ENCODE results near the gene TRPC1.
A peak's percentile ranks its signal among the peaks of the same experiment; 100 is the strongest.

TRPC1 gene

DNA sequence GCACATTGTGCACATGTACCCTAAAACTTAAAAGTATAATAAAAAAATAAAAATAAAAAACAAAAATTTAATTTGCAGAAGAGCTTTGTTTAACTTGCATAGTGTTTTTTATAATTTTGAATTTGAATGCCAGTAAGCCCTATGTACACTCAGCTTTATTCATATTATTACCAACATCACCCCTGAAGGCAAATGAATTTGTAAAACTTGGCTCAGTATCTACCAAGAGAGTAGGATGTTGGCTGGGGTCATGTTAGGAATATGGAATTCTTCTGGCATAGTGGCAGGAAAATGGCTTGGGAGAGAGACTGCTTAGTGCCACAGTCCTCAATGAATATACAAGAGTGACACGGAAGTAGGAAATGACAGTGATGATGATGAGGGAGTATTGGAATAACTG, 30.7 kb downstream of the TRPC1 start:
- no peak for DNase-seq (ENCODE audit: low spot score)

DNA sequence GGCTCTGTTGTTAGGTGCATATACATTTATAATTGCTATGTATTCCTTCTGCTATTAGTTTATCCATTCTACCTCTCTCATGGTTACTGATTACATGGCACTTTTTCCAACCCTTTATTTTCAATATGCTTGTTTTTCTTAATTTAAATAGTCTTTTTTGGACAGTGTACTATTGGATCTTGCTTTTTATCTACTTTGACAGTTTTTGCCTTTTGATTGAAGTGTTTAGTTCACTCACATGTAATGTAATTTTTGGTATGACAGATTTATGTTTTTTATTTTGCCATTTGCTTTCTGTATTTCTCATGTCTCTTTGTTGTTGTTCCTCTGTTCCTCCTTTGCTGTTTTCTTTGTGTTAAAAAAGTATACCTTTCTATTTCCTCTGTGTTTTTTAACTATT, 44.5 kb downstream of the TRPC1 start:
- DNase-seq (ENCODE audit: low spot score): no peak

DNA sequence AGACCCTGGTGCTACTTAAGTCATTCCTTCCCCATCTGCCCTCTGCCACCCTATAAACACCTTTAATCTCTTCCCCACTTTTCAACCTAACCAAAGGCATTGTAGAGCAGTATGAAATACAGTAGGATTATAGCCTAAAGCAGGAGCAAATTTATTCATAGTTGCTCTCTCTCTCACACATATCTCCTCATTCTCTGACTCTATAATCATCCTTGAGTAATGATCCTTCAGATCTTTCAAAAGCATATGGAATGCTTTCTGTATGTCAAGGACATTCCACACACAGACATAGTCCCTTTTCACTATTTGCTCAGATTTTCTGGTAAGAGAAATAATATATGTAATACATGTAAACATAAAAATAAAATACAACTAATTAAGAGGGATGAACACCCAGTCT, 54.1 kb downstream of the TRPC1 start:
- DNase-seq (ENCODE audit: low spot score): no peak

DNA sequence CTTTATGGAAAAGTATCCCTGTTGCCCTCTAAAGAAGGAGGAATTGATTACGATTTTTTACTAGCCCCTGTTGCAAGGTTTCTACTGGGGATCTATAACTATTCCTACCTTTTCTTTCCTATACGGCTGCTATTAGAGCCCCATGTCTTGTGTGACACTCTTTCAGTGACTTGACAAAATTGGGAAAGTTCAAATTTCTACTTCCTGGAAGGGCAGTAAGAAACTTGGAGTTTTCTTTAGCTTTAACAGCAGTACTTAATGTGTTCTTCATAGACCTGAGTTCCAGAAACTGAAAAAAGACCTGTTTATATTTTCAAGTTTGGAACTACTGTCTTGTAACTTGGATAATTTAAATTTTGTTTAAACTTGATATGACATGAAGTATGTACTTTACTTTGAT, 54.7 kb downstream of the TRPC1 start:
- DNase-seq (ENCODE audit: low spot score): no peak

DNA sequence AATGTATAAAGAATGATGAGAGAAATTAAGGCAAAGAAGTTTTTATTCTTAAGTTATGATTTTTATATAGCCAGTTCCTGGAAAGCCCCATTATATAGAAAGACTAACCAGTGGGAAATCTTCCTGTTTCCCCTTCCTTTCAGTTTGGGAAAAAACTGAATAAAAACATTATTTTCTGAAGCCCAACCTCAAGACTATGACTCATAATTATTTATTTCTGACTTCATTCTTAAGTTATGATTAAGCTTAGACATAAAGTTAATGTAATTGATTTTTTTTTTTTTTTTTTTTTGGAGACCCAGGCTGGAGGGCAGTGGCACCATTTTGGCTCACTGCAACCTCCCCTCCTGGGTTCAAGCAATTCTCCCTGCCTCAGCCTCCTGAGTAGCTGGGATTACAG, 55.8 kb downstream of the TRPC1 start:
- DNase-seq (ENCODE audit: low spot score): peak; percentile 9

DNA sequence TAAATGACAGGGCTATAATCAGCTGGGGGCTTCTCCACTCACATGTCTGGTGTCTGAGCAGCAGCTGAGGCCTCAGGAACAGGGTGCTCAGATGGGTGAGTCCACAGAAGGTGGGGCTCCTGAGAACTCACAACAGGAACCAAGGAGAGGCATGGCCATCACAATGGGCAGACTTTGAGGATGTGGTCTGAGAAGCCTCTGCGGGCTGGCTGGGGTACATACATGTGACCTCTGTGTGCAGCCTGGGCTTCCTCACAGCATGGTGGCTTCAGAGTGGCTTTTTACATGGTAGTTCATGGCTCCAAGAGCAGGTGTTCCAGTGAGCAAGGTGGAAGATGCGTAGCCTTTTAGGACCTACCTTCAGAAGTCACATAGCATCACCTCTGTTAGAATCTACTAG, 58.8 kb downstream of the TRPC1 start:
- DNase-seq (ENCODE audit: low spot score): no peak

DNA sequence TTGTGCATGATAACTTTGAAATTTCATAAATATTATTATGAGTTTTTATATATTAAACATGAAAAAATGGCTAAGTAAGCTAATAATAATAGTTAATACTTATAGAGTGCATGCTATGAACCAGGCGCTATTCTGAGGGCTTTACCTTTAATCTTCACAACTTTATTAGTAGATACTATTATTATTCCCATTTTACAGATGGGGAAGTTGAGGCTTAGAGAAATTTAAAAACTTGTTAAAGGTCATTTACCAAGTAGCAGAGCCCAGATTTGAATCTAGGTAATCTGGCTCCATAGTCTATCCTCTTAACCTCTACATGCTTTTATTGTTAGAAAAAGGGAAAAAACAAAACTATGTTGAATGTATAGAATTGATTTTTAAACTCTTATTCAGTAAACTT, 60.4 kb downstream of the TRPC1 start:
- DNase-seq (ENCODE audit: low spot score): no peak

DNA sequence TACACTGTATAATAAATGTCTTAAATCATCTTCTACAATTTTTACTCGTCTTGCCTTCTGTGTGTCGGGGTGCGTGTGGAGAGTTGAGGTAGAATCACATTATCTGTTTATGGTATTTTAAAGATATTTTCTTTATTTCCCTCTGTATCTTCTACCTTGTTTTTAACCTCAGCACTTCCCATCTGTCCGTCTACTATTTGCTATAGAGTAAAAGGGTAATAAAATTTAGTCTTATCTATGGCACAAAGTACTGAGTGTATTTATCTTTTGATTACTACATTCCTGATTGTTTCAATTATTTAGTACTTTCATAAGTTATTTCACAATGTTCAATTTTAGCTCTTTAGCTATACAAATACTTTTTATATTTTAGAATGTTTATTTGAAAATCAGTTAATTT, 62.2 kb downstream of the TRPC1 start:
- no peak for DNase-seq (ENCODE audit: low spot score)

DNA sequence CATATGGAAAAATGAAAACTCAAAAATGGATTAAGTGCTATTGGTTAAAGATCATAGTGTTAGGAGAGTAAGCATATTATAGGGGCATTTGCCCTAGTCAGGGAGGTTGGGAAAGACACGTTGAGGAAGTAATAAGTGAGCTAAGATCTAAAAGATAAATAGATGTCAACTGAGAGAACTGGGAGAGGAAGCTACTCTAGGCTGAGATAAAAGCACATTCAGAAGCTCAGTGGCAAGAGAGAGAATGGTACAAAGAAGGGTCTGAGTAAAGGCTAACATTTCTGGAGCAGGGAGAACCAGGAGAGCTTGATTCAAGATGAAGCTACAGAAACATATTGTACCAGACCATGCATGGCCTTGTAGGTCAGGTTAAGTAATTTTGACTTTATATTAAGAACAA, 63.9 kb downstream of the TRPC1 start:
- no peak for DNase-seq (ENCODE audit: low spot score)

DNA sequence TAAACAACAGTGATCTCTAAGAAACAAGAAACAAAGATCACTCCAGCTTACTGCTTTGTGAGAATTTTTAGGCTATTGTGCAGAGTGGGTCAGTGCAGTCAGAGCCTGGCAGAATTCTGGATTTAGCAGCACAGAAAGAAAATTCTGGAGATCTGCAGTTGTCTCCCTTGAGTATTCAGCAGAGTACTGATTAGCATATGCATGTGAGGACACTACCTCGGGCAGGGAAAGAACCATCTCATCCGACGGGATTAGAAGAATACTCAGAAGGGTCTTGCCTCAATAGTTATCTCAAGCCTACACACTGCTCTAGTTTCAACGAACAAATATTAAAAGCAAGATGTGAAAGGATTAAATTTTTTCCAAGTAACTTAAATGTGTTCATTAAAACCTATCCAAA, 70.7 kb downstream of the TRPC1 start:
- DNase-seq (ENCODE audit: low spot score): no peak

DNA sequence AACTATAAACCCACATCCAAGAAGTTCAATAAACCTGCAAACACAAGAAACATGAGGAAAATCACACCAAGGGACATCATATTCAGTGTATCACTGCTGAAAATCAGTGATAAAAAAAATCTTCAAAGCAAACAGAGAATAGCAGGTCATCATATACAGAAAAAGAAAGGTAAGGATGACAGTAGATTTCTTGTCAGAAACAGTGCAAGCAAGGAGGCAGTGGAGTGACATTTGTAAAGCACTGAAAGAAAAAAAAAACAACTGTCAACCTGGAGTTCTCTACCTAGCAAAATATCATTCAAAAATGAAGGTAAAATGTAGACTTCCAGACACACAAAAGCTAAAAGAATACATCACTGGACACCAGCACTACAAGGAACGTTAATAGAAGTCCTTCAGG, 71.5 kb downstream of the TRPC1 start:
- DNase-seq (ENCODE audit: low spot score): no peak

DNA sequence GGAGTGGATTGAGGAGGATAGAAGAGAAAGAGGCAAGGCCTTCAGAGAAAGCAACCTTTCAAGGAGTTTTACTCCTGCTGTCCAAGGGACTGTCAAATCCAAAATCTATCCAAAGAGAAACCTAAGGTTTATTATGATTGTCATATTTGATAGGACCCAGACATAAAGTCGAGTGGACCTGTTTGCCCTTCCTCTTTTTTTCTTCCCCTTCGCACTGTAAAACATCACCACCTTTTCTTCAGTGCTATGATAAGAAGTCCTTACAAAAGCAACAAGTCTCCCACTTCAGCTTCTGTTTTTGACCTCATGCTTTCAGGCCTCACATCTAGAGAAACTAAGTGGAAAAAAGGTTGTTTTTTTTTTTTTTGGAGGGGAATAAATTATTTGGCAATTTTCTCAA, 73.0 kb downstream of the TRPC1 start:
- DNase-seq (ENCODE audit: low spot score): no peak

DNA sequence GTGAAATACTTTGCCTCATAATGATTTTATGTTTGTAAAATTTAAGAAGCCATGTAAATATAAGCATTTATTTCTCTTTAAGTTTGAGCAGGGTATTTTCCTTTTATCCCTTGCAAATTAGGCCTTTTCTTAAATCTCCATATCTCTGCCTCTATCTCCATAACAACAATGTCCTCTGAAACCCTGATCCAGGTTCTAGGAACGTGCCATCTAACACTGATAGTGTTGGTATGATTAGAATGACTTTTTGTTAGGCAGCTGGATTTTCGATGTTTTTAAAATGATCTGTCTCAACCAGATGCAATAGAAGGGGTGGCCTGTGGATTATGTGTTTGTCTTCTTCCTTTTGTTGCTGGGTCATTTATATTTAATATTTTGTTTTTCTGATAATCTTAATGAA, 77.9 kb downstream of the TRPC1 start:
- DNase-seq (ENCODE audit: low spot score): no peak

DNA sequence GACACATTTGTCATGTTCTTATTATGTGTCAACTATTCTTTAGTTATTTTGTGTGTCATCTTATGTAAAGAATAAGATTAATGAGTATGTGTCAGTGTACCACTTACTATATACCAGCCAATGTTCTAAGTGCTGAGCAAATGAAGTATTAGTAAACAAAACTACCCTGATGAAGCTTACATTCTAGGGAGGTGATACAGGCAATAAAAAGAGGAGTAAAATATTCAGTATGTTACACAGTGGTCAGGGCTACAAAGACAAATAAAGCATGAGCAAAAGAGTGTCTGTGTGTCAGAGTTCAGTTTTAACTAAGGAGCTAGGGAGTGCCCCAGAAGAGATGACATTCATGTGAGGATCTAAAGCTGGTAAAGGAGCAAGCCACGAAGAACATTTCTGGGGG, 79.1 kb downstream of the TRPC1 start:
- DNase-seq (ENCODE audit: low spot score): no peak

DNA sequence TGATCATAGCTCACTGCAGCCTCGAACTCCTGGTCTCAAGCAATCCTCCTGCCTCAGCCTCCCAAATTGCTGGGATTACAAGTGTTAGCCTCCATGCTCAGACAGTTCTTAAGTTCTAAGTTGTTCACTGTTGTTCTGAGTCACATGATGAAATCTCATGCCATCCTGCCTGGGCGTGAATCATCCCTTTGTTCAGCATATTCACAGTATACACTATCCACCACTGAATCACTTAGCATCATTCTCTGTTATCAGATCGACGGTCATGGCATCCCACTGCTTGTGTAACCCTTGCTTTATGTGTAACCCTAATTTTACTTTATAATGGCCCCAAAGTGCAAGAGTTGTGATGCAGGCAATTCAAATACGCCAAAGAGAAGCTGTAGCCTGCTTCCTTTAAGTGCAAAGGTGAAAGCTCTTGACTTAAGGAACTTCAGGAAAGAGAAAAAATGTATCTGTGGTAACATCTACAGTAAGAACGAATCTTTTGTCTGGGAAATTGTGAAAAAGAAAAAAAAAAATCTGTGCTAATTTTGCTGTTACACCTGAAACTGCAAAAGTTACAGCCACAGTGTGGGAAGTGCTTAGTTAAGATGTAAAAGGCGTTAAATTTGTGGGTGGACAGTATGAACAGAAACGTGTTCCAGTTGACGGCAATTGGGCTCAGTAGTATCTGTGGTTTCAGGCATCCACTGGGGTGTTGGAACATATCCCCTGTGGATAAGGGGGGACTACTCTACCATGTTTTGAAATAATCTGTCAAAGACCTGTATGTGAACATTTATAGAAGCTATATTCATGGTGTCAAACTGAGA, 84.5 kb downstream of the TRPC1 start:
- DNase-seq (ENCODE audit: low spot score): peak; percentile 18

DNA sequence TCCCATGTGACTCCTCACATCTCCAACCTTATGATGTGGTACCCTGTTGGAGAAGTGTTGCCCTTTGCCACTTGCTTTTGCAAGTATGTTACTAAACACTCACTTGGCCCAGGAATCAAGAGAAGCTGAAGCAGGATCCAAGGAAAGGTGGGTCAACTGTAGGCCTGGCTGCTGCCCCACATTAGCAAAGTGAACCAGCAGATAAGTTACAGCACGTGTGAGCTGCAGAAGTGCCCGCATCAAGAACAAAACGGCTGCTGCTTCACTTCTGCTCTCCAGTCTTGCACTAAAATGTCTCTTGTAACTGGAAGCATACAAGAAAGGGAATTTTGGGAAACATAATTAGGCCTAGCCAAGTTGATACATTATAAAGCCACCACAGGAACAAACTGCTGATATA, 85.4 kb downstream of the TRPC1 start:
- DNase-seq (ENCODE audit: low spot score): no peak

DNA sequence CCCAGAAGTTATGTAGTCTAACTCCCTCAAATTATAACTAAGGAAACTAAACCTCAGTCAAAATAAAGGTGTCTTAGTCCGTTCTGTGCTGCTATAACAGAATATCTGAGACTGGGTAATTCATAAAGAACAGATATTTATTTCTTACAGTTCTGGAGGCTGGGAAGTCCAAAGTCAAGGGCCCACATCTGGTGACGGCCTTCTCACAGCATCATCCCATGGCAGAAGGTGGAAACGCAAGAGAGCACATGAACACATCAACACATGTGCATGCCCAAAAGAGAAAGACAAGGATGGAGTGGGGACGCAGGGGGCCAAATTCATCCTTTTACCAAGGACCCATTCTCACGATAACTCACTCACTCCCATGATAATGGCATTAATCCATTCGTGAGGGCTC, 92.0 kb downstream of the TRPC1 start:
- DNase-seq (ENCODE audit: low spot score): no peak

DNA sequence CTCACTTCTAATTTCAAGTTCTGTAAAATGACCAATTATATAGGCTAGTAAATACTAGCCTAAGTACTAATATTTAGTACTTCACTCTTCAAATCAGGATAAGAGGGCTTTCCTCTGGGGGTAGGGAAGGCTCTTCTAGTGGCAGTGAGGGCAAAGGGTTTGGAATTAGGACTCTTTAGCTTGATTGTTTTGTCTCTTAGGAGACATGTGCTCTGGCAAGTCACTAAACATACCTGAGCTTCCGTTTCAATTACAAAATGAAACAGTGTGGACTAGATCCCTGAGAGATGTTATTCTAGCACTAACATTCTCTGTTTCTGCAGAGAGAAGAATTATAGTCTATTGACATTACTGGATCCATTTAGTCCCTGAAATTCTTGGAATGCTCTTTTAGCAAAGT, 93.5 kb downstream of the TRPC1 start:
- DNase-seq (ENCODE audit: low spot score): no peak

DNA sequence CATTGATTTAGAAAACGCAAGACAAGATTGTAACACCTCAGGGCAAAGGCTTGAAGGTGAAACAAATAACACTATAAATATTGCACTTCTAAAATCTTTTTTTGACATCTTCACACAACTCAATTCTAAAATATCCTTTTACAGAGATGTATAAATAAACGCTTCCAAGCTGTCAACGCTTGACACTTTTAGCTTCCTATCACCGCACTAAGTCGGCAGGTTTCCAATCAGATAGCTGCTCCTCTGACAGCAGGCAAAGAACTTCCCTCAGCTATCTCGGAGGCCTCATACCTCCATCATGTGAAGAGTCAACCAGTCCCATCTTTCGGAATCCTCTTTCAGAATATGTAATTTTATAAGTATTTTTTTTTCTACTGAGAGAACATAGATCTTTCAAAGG, 94.1 kb downstream of the TRPC1 start:
- DNase-seq (ENCODE audit: low spot score): no peak

DNA sequence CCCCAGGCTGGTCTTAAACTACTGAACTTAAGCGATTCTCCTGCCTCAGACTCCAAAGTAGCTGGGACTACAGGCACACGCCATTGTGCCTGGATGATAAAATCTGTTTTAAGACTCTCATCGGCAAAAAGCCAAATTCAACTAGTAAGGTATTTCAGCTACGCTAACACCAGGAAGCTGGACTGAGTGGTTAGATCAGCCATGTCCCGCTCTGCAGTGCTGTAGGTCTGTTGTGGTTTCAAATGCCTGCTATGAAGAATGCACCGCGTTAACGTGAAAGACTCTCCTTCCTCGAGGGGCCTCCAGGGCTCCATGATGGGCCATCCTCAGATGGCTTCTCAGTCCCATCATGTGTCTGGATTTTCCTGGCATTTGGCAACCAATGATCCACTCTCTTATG, 94.8 kb downstream of the TRPC1 start:
- no peak for DNase-seq (ENCODE audit: low spot score)

DNA sequence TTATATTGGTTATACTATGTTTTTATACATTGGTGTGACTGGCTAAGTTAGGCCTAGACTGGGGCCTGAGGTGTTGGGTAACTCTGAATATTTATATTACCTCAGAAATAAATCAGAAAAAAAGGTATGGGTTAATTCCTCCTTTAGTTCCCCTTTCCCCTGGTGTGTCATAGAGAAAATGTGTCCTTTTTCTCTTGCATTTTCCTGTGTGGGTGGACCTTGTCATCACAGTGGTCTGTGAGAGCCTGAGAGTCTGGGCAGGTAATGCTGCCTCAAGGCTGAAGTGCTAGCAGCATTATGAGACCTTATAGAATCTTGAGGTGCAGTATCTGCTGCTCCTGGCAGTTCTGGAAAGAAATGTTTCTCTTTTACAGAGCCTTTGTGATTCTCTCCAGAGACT, 95.3 kb downstream of the TRPC1 start:
- no peak for DNase-seq (ENCODE audit: low spot score)

DNA sequence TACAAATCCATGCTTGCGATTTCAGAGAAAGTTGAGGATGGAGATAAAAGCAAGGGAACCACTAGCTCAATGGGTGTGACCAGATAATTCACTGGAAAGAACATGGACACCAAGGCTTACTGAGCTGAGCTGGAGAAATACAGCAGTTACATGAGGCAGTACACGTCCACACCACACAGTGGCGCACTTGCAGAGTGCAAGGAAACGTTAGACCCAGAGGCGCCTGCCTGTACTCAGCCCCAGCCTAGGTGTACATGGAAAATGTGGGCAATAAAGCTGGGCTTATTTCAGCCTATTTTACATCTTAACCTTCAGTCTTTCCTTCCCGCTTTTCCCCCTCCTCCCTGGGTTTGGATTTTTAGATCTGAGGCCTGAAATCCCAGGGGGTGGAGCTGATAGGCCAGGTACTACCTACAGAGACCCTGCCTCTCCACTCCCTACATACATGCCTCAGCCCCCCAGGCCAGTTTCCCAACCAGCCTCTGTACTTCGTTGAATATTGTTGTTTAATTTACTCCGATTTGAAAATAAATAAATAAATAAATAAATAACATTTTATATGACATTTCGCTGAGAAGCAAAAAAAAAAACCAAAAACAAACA, 105.0 kb downstream of the TRPC1 start:
- DNase-seq (ENCODE audit: low spot score): peak; percentile 87

DNA sequence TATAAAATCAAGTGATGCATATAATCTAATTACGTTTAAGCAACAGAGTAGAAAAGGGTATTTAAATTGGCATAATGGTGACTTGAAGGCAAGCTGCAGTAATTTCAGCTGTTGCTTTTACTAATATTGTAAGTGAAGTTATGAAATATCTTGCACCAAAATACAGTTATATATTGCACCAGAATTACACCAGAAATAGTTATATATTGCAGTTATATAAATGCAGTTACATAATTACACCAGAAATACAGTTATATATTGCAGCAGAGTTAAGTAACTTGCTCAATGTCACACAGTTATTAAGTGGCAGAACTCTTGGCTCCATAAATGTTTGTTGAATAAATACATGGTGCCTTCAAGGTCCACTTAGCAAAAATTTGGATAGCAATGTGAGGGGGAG, 113.7 kb downstream of the TRPC1 start:
- DNase-seq (ENCODE audit: low spot score): no peak

DNA sequence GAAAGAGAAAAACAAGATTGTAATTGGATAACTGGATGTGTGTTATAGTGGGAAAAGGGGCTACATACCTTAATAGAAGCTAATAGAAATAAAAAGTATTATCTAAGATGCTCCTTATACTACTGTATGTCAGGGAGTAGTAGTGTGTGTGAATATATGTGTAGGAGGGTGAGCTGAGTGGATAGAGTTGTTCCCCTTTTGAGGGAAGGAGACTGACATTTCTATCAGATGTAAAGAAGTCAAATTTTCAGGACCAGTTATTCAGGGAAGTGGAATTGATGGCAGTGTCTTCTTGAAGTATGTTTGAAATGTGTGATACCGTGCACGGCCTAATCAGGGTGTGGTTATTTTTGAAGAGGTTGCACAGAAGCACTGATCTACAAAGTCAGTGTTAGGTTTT, 116.0 kb downstream of the TRPC1 start:
- no peak for DNase-seq (ENCODE audit: low spot score)
